Thoracic aorta (tissue), 2 donors: ENCODE measurements around the gene OSBPL1A. TPM values are rescaled to one million over a fixed set of nuclear protein-coding genes. Genes with fewer than 3 reads are reported as not detected.
A peak's percentile ranks its signal among the peaks of the same experiment; 100 is the strongest.
"Not testable (repeated sequence)": the region's sequence is repeated elsewhere in the genome, so short reads cannot be mapped to it uniquely, and the experiment has no call there.

Source experiments
- ATAC-seq: fragments of 150-250 bp; one replicate; pipeline ENCODE4 v1.8.0; 2017; ENCODE audit warnings: low read depth; ENCODE audit not compliant: insufficient number of reproducible peaks, low FRiP score
- DNase-seq: peaks from one replicate; pipeline ENCODE4 v3.0.0-alpha.2; 2020; ENCODE audit warnings: low spot score
- H3K27ac ChIP-seq, 2 donors: fragments of 200-600 bp; sonication (generic); 1 replicate in 1 of 2; 2 replicates in 1 of 2; pipeline ENCODE4 v1.5.1; 2016; ENCODE audit warnings: mild to moderate bottlenecking in 2 of 2, moderate library complexity in 2 of 2
- H3K27me3 ChIP-seq: fragments of 200-600 bp; sonication (generic); replicated peaks from 2 replicates; pipeline ENCODE4 v1.6.0; 2016; ENCODE audit warnings: mild to moderate bottlenecking; ENCODE audit not compliant: insufficient read depth
- H3K36me3 ChIP-seq: fragments of 200-600 bp; sonication (generic); one replicate; pipeline ENCODE4 v1.5.1; 2016
- H3K4me1 ChIP-seq, 2 donors: fragments of 200-600 bp; sonication (generic); 1 replicate in 1 of 2; 2 replicates in 1 of 2; pipeline versions ENCODE4 v1.5.1 to v1.6.0; 2016; ENCODE audit warnings: low read depth in 2 of 2, mild to moderate bottlenecking in 1 of 2; ENCODE audit not compliant: control insufficient read depth in 1 of 2
- H3K4me3 ChIP-seq: fragments of 200-600 bp; sonication (generic); 2 replicates; pipeline ENCODE4 v1.5.1; 2016; ENCODE audit warnings: mild to moderate bottlenecking
- H3K9me3 ChIP-seq: fragments of 200-600 bp; sonication (generic); 2 replicates; pipeline ENCODE4 v1.5.1; 2016
- total RNA-seq, 2 donors: library from RNA; depleted of rRNA; stranded (reverse); fragments of >200 nt; gene quantifications; one replicate each; pipeline versions ENCODE4 v1.1.0 to v1.2.3, GENCODE V29; 2016
- TF ChIP-seq, protein P1 (sequence below): fragments of 200-600 bp; sonication (generic); IDR thresholded peaks from one replicate; pipeline ENCODE4 v1.5.1; 2019; ENCODE audit warnings: antibody characterized with exemption

Gene OSBPL1A
- total RNA-seq, 2 donors from 2014 or later, result 35.1 to 53.7 TPM

DNA sequence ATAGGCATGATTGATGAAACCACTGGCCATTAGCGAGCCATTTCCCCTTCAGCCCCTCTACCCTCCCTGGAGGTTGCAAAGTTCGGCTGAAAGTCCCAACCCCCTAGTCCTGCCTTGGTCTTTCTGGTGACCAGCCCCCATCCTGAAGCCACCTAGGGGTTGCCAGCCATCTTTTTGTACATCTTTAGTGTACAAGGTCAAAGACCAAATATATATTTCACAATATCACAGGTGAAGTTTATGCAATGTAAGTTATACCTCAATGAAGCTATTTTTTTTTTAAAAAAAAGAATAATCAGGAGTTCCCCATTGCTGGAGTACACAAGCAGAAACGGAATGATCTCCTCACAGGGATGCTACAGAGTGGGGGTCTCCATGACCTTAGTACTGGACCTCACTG is 31.3 kb downstream of the OSBPL1A start:
- Histone ChIP-seq H3K4me3 (no peak overlapping the region), H3K27ac (no peak overlapping the region), H3K36me3 (peaks cover 2% of the 10 kb centered on the region), H3K9me3 (no peaks in the 10 kb centered on the region), H3K27me3 (no peaks in the 10 kb centered on the region), H3K4me1 (no peaks in the 10 kb centered on the region)
- DNase-seq, result no peak
- ATAC-seq, result no peak
- TF ChIP-seq, protein P1, sequence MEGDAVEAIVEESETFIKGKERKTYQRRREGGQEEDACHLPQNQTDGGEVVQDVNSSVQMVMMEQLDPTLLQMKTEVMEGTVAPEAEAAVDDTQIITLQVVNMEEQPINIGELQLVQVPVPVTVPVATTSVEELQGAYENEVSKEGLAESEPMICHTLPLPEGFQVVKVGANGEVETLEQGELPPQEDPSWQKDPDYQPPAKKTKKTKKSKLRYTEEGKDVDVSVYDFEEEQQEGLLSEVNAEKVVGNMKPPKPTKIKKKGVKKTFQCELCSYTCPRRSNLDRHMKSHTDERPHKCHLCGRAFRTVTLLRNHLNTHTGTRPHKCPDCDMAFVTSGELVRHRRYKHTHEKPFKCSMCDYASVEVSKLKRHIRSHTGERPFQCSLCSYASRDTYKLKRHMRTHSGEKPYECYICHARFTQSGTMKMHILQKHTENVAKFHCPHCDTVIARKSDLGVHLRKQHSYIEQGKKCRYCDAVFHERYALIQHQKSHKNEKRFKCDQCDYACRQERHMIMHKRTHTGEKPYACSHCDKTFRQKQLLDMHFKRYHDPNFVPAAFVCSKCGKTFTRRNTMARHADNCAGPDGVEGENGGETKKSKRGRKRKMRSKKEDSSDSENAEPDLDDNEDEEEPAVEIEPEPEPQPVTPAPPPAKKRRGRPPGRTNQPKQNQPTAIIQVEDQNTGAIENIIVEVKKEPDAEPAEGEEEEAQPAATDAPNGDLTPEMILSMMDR, result no peak

DNA sequence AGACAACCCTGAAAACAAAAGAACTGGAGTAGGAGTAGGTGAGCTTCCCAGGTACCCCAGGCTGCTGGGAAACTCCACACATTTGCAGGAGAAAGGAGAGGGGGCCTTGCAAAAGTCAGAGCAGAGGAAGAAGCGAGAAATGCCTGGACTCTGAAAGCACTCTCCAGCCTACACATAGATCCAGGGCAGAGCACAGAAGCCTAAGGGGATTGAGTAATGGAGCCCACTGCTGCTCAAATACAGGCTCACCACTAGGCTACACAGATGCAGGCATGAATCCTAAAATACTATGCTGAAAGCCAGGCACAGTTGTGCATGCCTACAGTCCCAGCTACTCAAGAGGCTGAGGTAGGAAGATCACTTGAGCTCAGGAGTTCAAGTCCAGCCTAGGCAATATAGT is 33.4 kb downstream of the OSBPL1A start:
- H3K27me3 ChIP-seq, result no peaks in the 10 kb centered on the region
- no peaks in the 10 kb centered on the region for H3K9me3 ChIP-seq
- ATAC-seq (no peak), DNase-seq (no peak)
- TF ChIP-seq, protein P1, result no peak
- no peak overlapping the region for H3K27ac ChIP-seq
- no peaks in the 10 kb centered on the region for H3K4me1 ChIP-seq
- no peak overlapping the region for H3K4me3 ChIP-seq
- H3K36me3 ChIP-seq, result peaks cover 2% of the 10 kb centered on the region

- H3K4me3 ChIP-seq, result no peak overlapping the region
- no peaks in the 10 kb centered on the region for H3K36me3 ChIP-seq
- ATAC-seq (no peak), DNase-seq (no peak)
- H3K4me1 ChIP-seq, result no peaks in the 10 kb centered on the region
- no peak overlapping the region for H3K27ac ChIP-seq
- no peaks in the 10 kb centered on the region for H3K27me3 ChIP-seq
- H3K9me3 ChIP-seq, result no peaks in the 10 kb centered on the region
- TF ChIP-seq, protein P1, result no peak
These were observed 34.9 kb downstream of the OSBPL1A start for GRCh38 chr18:24362757-24363156.

GRCh38 chr18:24359787-24360530 is 37.7 kb downstream of the OSBPL1A start:
- not testable (repeated sequence) for H3K4me1 ChIP-seq, DNase-seq, H3K27me3 ChIP-seq, H3K9me3 ChIP-seq, H3K27ac ChIP-seq, H3K36me3 ChIP-seq
- TF ChIP-seq, protein P1, result peak; percentile 60
- peak; percentile 44 for ATAC-seq
- peak overlapping the region; percentile 37 for H3K4me3 ChIP-seq

GRCh38 chr18:24354278-24354677 is 43.3 kb downstream of the OSBPL1A start:
- Histone ChIP-seq H3K27me3 (no peaks in the 10 kb centered on the region), H3K9me3 (no peaks in the 10 kb centered on the region), H3K4me1 (no peaks in the 10 kb centered on the region), H3K36me3 (no peaks in the 10 kb centered on the region), H3K27ac (no peak overlapping the region), H3K4me3 (no peak overlapping the region)
- DNase-seq (no peak), ATAC-seq (no peak)
- TF ChIP-seq, protein P1, result no peak
